Anterior cingulate cortex (tissue), 58 donors: ENCODE results near the gene ITIH3.
"Not testable (repeated sequence)": the region's sequence is repeated elsewhere in the genome, so short reads cannot be mapped to it uniquely, and the experiment has no call there.

Experiments used
- DNase-seq, 58 donors: peaks; one replicate each; lab custom pipeline; 2025; lab: John Stamatoyannopoulos, UW

The ITIH3 gene, protein sequence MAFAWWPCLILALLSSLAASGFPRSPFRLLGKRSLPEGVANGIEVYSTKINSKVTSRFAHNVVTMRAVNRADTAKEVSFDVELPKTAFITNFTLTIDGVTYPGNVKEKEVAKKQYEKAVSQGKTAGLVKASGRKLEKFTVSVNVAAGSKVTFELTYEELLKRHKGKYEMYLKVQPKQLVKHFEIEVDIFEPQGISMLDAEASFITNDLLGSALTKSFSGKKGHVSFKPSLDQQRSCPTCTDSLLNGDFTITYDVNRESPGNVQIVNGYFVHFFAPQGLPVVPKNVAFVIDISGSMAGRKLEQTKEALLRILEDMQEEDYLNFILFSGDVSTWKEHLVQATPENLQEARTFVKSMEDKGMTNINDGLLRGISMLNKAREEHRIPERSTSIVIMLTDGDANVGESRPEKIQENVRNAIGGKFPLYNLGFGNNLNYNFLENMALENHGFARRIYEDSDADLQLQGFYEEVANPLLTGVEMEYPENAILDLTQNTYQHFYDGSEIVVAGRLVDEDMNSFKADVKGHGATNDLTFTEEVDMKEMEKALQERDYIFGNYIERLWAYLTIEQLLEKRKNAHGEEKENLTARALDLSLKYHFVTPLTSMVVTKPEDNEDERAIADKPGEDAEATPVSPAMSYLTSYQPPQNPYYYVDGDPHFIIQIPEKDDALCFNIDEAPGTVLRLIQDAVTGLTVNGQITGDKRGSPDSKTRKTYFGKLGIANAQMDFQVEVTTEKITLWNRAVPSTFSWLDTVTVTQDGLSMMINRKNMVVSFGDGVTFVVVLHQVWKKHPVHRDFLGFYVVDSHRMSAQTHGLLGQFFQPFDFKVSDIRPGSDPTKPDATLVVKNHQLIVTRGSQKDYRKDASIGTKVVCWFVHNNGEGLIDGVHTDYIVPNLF

DNA sequence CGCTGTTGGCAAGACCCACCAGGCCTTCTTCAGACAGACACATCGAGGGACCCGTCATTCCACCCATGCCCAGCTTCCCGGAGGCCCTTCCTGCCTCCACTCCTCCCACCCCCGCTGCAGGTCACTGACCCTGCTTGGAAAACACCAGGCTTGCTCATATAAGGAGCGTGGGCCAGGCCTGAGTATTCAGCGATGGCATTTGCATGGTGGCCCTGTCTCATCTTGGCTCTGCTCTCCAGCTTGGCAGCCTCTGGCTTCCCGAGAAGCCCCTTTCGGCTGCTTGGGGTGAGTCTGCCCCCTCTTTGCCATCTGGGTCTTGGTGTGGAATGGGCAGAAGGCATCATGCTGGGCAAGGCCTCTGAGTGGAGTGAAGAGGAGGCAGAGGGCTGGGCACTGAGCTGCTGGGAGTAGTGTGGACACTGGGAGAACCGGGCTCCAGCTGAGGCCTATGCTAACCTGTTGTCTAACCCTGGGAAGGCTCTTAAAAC is at the start of gene ITIH3:
ITIH3 (plus strand) TSS at position 185 of the 488 bp plus-strand sequence; CDS start at position 193, 8 bp downstream.
- no peak for DNase-seq

DNA sequence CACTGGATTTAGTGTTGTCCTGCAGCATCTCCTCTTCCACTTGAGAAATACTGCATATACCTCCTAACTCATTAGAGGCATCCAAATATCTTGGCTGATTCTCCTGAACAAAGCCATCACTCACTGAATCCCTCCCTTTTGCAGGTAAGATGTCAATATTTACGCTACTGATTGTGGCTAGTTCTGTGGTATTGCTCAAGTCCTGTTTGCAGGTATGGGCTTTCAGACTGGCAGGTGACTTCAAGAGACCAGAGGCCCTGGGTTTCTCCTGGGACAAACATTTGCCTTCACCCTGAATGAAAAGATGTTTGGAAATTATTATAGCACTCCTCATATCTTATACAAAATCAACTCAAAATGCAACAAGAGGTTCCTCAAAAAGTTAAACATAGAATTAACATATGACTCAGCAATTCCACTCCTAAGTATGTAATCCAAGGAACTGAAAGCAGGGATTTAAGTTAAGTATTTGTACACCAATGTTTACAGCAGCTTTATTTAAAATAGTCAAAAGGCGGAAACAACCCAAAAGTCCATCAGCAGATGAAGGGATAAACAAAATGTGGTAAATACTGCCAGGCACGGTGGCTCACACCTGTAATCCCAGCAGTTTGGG is 42.4 kb upstream of the ITIH3 start:
- DNase-seq: no peak

DNA sequence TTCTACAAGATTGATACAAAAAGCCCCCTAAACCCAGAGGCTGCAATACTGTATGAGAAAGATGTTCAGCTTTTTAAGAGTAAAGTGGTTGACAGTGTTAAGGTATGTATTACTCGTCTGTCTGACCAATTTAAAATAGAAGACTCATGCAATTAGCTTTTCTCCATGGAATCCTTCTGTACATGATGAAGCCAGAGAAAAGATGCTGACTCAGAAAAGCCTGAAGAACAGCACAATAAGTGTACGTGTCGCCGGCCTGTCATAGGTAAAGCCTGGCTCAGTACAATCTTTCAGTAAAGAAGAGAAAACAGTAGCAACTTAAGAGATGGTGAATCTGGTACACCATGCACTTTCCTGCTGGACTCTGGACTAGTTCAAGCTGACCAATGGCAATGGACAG is 40.2 kb upstream of the ITIH3 start:
- no peak for DNase-seq

DNA sequence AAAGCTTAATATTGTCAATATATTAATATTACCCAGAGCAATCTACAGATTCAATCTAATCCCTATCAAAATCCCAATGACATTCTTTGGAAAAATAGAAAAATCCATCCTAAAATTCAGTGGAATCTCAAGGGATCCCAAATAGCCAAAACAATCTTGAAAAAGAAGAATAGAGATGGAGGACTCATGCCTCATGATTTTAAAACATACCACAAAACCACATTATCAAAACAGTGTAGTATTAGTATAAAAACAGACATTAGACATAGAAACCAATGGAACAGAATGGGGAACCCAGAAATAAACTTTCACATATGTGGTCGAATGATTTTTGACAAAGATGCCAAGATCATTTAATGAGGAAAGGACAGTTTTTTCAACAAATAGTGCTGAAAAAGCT is 38.5 kb upstream of the ITIH3 start:
- DNase-seq: no peak

DNA sequence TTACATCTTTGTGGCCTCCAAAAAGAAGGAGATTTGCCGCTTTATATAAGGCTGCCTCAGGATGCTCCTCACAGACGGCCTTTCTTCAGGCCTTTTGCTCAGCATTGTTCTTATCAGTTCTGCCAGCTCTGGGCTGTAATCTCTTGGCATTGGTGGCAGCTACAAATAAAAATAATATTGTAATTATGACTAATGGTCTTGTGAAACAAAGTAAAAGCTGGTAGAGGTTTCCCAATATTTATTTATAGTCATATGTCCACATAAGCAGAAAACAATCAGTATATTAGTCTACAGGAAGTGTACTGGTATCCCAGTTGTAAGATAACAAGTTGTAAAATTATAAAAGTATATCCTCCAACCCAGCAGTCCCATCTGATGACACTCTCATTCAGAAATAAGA is 31.1 kb upstream of the ITIH3 start:
- no peak for DNase-seq

DNA sequence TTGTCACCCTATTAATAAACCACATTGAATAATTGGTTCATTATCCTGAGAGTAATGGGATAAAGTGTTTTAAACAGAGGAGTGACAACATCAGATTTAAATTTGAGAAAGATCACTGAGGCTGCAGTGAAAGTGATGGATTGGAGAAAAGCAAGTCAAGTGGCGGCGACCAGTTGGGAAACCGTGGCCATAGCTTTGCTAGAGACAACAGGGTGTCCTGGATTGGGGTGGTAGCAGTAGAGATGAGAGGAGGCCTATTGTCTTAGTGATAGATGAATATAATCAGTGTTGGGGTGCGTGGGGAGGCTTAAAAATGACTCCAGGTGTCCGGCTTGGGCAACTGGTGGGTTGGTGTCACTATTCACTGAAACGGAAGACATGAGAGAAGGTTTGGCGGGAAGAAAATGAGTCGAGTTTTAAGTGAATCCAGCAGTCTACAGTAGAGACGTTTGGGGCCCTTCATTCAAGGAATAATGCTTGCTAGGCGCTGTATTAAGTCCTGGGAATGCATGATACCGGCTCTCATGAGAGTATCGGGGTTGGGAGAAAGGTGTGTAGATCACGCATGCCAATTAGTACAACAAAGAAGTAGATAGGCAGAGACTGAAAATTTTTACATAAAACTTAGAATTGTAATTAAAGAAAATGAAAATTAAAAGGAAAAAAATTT is 24.7 kb upstream of the ITIH3 start:
- DNase-seq: no peak

DNA sequence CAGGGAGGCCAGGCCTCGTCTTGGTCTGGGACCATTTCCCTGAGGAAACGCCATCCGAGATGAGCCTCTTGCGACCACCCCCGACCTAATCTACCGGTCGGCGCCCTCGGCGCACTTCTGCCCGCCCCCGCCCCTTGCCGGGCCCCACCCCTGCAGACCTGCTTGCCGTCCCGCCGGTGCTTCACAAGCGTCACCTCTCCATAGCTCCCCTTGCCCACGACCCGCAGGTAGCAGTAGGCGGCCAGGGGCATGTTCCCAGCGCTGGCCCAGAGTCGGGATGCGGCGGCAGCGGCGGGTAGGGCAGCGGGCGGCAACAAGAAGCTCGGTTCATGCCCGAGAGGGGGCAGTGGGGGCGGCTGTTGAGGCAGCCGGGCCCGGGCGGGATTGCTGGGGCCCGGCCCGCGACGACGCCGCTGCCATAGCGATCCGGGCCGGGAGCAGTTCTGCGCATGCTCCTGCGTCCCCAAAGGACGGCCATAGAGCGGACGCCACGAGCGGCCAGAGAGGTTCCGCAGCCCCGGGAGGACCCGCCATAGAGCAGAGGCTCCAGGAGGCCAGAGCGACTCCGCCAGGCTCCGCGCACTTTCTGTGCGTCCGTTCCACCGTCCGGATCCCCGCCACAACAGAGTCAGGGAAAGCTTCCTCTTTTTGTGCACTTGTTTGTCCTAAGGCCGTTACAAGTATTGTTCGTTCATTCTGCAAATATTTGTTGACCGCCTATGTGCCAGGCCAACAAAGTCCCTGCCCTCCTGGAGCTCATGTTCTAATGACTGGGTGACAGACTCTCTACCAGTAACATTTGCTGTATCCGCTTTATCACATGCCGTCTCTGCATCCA is 23.9 kb upstream of the ITIH3 start, which contains the start of gene NEK4:
NEK4 (minus strand) TSS at position 445 of the 838 bp plus-strand sequence; CDS start at position 251, 194 bp downstream.
- peak; percentile 48 to 97 (median 88) for DNase-seq

DNA sequence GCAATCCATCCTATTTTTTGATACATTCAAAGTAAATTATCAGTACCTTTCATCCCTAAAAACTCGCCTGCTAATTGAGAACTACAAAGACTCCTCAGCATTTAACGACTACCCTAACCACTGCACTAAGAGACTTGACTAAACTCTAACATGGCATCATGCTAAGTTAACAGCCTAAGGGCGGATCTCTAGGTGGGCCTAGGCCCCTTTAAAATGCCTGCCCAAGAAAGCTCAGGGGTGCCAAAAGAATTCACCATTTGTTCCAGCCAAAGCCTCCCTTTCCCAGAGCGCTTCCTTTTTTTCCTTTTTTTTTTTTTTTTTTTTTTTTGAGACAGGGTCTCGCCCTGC is 23.3 kb upstream of the ITIH3 start:
- DNase-seq: no peak

DNA sequence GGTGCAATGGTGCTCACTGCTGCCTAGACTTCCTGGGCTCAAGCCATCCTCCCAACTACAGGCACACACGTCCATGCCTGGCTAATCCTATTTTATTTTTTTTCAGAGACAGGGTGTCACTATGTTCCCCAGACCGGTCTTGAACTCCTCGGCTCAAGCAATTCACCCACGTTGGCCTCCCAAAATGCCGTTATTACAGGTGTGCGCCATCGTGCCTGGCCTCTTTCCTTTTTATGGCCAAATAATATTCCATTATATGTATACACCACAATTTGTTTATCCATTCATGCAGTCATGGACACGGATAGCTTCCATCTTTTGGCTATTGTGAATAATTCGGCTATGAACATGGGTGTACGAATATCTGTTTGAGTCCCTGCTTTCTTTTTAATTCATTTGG is 22.9 kb upstream of the ITIH3 start:
- no peak for DNase-seq

DNA sequence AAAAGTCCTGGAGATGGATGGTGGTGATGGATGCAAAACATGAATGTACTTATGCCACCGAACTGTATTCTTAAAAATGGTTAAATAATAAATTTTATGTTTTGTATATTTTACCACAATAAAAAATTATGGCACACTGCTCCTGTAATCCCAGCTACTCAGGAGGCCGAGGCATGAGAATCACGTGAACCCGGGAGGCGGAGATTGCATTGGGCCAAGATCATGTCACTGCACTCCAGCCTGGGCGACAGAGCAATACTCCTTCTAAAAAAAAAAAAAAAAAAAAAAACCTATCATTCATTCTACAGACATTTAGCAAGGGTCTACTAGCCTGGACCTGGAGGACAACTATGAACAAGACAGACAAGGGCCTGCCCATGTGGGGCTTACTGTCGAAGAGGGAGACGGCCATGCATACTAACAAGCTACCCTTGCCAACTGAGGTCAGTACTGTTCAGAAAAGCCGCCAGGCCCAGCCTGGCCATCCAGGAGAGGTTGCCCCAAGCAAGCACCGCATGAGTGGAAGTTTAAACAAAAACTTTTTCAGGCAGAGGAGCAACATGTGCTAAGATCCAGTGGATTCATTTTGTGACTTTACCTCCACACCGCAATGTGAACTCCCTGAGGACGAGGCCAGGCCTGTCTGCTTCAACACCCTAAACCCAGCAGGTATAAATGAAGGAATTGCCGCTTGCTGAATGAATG is 21.1 kb upstream of the ITIH3 start:
- no peak for DNase-seq

DNA sequence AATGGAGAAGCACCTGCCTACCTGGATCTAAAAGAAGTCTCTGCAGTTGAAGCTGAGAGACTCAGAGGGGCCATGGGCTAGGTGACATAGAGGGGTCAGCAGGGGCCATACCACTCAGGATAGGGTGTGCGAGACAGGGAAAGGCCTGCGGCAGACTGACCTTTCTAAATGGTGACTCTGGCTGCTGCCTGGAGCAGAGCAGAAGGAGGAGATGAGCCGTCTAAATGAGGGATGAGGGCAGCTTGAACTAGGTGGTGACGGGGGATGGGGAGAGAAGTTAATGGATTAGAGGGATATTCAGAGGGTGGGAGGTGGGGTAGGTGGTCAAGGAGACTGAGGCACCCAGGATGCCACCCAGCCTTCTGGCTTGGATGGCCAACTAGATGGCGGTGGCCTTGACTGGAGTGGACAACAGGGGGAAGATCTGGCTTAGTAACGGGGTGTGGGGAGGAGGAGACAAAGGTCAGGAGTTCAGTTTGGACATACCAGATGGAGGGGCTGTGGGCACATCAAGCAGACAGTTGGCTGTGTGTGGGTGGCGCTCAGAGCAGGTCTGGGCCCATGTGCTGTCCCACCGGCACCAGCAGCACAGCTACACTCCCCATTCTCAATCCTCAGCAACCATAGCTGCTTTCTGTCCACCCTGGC is 20.4 kb upstream of the ITIH3 start:
- no peak for DNase-seq

DNA sequence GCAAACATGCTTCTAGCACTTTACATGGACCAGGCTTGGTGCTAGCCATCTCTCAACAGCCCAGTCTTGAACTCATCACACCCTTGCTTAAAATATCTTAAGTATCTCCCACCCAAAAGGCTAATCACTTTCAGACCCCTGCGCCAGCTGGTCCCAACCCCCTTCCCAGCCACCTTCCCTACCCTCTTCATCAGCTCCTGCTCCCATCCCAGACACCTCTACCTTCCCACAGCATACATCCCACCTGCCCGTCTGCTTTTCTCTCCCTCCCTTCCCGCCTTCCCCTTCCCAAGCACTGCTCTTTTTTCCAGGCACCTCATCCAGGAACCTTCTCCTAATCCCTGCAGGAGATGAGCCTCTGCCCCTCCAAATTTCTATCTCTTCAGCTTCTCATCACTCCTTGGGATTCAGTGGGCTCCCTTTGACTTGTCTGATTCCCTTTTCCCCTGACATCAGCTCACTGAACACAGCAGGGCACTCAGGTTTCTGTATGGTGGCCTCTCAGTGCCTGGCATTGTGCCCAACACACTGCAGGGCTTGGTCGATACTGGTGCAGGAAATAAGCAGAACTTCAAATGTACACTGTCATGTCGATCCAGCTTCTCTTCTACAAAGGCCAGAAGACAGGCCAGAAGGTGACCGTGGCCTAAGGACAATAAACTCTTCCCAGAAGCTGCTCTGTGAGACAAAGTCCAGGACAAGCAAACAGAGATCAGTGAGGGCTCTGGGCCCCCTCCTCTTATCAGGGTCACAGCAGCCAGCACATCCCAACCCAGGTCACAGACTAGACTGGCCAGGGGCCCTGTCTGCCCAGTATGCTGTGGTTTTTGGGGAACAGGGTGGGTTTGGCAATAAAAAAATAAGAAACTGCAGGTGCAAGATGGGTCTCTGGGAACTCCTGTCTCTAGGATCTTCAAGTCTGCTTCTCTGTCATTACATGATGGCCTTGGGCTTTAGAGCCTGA is 19.4 kb upstream of the ITIH3 start:
- DNase-seq: no peak

DNA sequence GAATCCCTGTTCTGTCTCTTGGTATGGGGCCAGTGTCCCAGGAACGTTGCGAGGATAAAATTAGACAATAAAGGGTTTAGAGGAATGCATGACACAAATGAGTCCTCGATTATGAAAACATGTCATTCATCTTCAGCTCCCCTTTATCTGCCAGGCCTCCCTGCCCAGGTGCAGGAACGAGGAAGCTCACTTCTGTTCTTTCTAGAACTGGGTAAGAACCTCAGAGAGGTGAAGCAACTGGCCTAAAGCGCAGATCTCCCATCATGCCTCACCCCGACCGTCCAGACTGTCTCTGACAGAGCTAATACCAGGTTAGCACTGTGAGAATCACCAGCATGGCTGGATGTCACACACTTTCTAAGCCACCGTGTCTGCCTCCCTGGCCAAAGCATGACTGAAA is 18.7 kb upstream of the ITIH3 start:
- DNase-seq: no peak

DNA sequence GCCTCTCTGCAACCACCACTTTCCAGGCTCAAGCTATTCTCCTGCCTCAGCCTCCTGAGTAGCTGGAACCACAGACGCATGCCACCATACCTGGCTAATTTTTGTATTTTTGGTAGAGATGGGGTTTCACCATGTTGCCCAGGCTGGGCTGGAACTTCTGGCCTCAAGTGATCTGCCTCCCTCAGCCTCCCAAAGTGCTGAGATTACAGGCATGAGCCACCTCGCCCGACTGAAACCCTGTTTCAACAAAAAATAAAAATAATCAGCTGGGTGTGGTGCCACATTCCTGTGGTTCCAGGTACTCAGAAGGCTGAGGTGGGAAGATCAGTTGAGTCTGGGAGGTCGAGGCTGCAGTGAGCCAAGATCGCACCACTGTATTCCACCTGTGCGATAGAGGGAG is 18.1 kb upstream of the ITIH3 start:
- DNase-seq: not testable (repeated sequence)

DNA sequence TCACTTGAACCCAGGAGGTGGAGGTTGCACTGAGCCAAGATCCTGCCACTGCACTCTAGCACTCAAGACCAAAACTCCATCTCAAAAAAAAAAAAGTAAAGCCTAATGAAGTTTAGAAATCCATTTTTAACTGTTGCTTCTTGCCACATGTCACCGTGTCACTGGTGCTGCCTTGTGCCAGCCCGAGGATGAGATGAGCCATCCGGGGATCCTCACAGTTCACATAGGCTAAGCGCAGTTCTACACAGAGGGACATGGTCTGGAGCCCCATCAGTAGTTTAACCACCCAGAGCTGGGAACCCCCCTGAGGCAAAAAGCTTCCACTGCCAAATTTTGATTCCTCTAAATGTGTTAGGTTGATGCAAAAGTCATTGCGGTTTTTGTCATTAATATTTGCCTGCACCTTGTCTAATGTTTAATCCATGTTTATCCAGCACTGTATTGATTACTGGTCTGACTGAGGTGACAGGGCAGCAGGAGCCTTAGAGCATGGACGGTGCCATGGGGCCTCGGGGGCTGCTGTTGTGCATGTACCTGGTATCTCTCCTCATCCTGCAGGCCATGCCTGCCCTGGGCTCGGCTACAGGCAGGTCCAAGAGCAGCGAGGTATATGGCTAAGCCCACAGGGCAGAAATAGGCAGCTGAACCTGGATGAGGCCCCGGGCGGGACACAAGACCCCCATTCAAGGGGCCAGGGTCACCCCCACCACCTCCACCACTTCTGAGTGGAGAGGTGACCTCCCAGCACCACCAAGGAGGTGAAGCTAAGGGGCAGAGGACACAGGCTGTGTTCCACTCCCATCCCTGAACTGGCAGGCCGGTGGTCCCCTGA is 17.3 kb upstream of the ITIH3 start, which contains the start of gene ITIH1:
ITIH1 (plus strand) TSS at position 473 of the 832 bp plus-strand sequence; CDS start at position 490, 17 bp downstream.
- DNase-seq: no peak
